ENCODE data around the gene CYP27B1. TPM values are rescaled to one million over a fixed set of nuclear protein-coding genes. Genes with fewer than 3 reads are reported as not detected.

CYP27B1 gene
- total RNA-seq, 4 donors from 2014 or later, result 0.40 to 2.5 (median 2.3) TPM; not detected in 1

GRCh38 chr12:57741844-57742738, 24.8 kb downstream of the CYP27B1 start:
- intact Hi-C loops (cut with DNase I; ENCODE audit: low total_unique reads) (no loop called here), in situ Hi-C loops (cut with MboI; ENCODE audit: low pct_ligation_motif_present in 1 of 4, low pct_unique_long_range_greater_than_20kb in 1 of 4, low sequenced_read_pairs in 3 of 4) (no loop called here)
- peaks cover 36% of the 10 kb centered on the region for H3K27me3 ChIP-seq
- peaks cover 19 to 42% (median 26%) of the 10 kb centered on the region in 4 donors for H3K4me1 ChIP-seq
- peak overlapping the region; percentile 7 to 67 (median 49) for H3K27ac ChIP-seq
- H3K4me3 ChIP-seq, result peak overlapping the region in 2 of 4 donors; percentile 21 to 37
- peak; percentile 70 for DNase-seq
- peaks cover 0 to 3% (median under 1%) of the 10 kb centered on the region in 4 donors for H3K36me3 ChIP-seq
- 41 to 45% methylated on average over 5 to 14 of the region's 14 CpGs for WGBS, 2 donors (ENCODE audit: low coverage in 1 of 2)
- no peak for TF ChIP-seq EP300 (IDR thresholded peaks at IDR 0.05; ENCODE audit: low read depth)
- peak in 1 of 5 experiments; percentile 10 for TF ChIP-seq CTCF (IDR thresholded peaks at IDR 0.05)
- no peaks in the 10 kb centered on the region for H3K9me3 ChIP-seq

GRCh38 chr12:57741413-57741789, 25.5 kb downstream of the CYP27B1 start:
- in situ Hi-C loops (cut with MboI; ENCODE audit: low pct_ligation_motif_present in 1 of 4, low pct_unique_long_range_greater_than_20kb in 1 of 4, low sequenced_read_pairs in 3 of 4) (no loop called here), intact Hi-C loops (cut with DNase I; ENCODE audit: low total_unique reads) (no loop called here)
- peak overlapping the region in 2 of 4 donors; percentile 21 to 37 for H3K4me3 ChIP-seq
- H3K4me1 ChIP-seq, result peaks cover 19 to 47% (median 28%) of the 10 kb centered on the region in 4 donors
- H3K27ac ChIP-seq, result peak overlapping the region; percentile 7 to 67 (median 49)
- TF ChIP-seq POLR2A (IDR thresholded peaks at IDR 0.05), result no peak
- no peak for TF ChIP-seq EP300 (IDR thresholded peaks at IDR 0.05; ENCODE audit: low read depth)
- H3K9me3 ChIP-seq, result no peaks in the 10 kb centered on the region
- H3K27me3 ChIP-seq, result peaks cover 43% of the 10 kb centered on the region
- no peak for DNase-seq
- WGBS, 2 donors (ENCODE audit: low coverage in 1 of 2), result 40% methylated on average over 1 of the region's 1 CpG; no CpG with 5 or more reads in 1 of the 2 donors
- no peaks in the 10 kb centered on the region for H3K36me3 ChIP-seq

- Histone ChIP-seq H3K4me3 (peak overlapping the region in 2 of 4 donors; percentile 21 to 37), H3K36me3 (no peaks in the 10 kb centered on the region), H3K27ac (no peak overlapping the region), H3K9me3 (no peaks in the 10 kb centered on the region), H3K4me1 (peaks cover 25 to 48% (median 28%) of the 10 kb centered on the region in 4 donors), H3K27me3 (peaks cover 49% of the 10 kb centered on the region)
- WGBS, 2 donors (ENCODE audit: low coverage in 1 of 2), result 54 to 62% methylated on average over 3 to 5 of the region's 5 CpGs
- peak; percentile 58 for DNase-seq
- in situ Hi-C loops (cut with MboI; ENCODE audit: low pct_ligation_motif_present in 1 of 4, low pct_unique_long_range_greater_than_20kb in 1 of 4, low sequenced_read_pairs in 3 of 4) (no loop called here), intact Hi-C loops (cut with DNase I; ENCODE audit: low total_unique reads) (no loop called here)
- TF ChIP-seq EP300 (IDR thresholded peaks at IDR 0.05; ENCODE audit: low read depth) (no peak), POLR2AphosphoS5 (IDR thresholded peaks at IDR 0.05) (no peak), CTCF (IDR thresholded peaks at IDR 0.05) (no peak), POLR2A (IDR thresholded peaks at IDR 0.05) (no peak)
Measured at GRCh38 chr12:57740656-57741412, 26.0 kb downstream of the CYP27B1 start.

- DNase-seq, result no peak
- H3K27me3 ChIP-seq, result peaks cover 57% of the 10 kb centered on the region
- H3K4me1 ChIP-seq, result peaks cover 20 to 48% (median 28%) of the 10 kb centered on the region in 4 donors
- 55% methylated on average over 10 of the region's 10 CpGs; no CpG with 5 or more reads in 1 of the 2 donors for WGBS, 2 donors (ENCODE audit: low coverage in 1 of 2)
- in situ Hi-C loops (cut with MboI; ENCODE audit: low pct_ligation_motif_present in 1 of 4, low pct_unique_long_range_greater_than_20kb in 1 of 4, low sequenced_read_pairs in 3 of 4) (no loop called here), intact Hi-C loops (cut with DNase I; ENCODE audit: low total_unique reads) (no loop called here)
- no peak overlapping the region for H3K27ac ChIP-seq
- no peaks in the 10 kb centered on the region for H3K36me3 ChIP-seq
- no peak overlapping the region for H3K4me3 ChIP-seq
- TF ChIP-seq EP300 (IDR thresholded peaks at IDR 0.05; ENCODE audit: low read depth), result no peak
- no peak for TF ChIP-seq CTCF (IDR thresholded peaks at IDR 0.05)
- TF ChIP-seq POLR2AphosphoS5 (IDR thresholded peaks at IDR 0.05), result no peak
- TF ChIP-seq POLR2A (IDR thresholded peaks at IDR 0.05), result no peak
- H3K9me3 ChIP-seq, result no peaks in the 10 kb centered on the region
Measured at GRCh38 chr12:57739914-57740538, 26.9 kb downstream of the CYP27B1 start.
